Measurements from ENCODE around the gene GSN.

The GSN gene

GRCh38 chr9:121273064-121273775 is 5.3 kb downstream of the GSN start:
- no peak for DNase-seq (ENCODE audit: low spot score)

- DNase-seq (ENCODE audit: low spot score), result no peak
These were observed 6.9 kb downstream of the GSN start for GRCh38 chr9:121274851-121275250.

DNA sequence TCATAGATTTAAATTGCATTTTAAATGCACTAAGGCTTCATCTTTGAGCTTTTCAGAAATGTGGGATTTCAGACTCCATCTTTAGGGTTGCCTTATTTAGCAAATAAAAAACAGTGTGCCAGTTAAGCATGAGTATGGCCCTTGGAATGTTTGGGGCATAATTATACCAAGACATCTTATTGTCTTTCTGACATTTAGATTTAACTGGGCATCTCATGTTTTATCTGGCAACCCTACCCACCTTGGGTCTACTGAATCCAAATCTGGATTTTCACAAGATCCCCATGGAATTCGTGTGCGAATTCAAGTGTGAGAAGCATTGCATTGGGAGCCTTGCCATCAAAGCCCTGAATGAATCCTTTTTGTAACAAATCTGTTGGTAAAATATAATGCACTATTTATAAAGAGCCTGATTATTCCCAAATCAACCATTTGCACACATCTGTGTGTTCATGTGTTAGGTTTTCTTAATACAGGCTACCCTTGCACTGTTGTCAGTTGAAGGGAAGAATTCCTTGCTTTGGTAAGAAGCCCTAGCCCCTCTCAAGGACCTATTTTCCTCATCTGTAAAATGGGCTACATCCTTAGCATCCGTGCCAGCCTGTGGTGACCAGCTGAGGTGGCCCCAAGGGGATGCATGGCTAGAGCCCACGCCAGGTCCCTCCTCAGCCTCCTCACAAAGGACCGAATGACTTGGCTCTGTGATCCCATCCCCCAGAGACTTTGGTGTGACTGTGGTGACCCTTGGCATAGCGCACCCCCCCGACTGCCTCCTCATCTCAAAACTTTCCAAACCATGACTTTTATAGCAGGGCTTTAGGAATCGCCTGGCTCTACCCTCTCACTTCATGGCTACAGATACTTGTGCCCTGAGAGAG is 8.1 kb downstream of the GSN start:
- DNase-seq (ENCODE audit: low spot score), result no peak

DNA sequence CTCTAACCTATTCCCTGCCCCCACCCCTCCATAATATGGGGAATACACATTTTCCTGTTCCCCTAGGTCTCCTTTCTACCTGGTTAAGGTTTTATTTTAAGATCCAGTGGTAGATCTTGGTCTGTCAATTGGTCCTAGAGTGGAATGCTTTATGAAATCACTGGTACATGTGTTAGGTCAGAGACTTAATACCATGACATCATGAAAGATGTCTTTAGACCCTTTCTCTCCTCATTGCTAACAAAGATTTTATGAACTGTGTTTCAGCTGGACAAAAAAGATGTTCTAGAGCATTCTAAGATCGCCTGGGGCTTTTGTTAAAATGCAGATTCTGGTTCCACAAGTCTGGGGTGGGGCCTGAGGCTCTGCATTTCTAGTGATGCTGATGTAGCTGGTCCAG is 9.1 kb downstream of the GSN start:
- DNase-seq (ENCODE audit: low spot score), result no peak

DNA sequence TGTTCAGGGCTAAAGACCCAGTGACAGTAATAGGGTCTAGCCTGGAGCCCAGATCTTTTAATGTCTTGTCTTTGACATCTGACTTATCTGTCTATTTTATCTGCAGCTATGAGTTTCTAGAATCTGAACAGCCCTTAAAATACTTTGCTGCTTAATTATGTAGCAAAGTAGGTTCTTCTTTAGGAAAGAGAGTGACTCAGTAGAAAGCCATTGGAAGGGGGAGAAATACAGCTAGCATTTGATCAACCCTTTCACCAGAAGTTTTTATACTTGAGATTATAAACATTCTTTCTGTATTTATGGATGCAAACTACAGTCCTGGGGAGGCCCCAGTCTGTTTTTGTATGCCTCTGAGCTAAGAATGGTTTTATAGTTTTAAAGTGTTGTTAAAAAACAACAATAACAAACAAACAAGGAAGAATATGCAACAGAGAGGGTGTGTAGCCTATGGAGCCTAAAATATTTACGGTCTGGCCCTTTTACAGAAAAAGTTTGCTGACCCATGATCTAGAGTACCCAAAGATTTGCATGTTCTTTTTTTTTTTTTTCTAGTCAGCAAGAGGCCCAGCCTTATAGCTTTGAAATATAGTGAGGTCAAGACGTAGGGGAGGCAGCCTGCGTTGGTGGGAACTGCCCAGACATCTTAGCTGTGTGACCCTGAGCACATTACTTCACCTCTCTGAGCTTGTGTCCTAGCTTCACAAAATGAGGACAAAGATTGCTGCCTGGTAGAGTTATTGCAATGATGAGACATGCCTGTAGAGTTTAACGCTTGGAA is 9.7 kb downstream of the GSN start:
- DNase-seq (ENCODE audit: low spot score), result no peak

GRCh38 chr9:121278477-121279261 is 10.7 kb downstream of the GSN start:
- DNase-seq (ENCODE audit: low spot score), result peak; percentile 71

DNA sequence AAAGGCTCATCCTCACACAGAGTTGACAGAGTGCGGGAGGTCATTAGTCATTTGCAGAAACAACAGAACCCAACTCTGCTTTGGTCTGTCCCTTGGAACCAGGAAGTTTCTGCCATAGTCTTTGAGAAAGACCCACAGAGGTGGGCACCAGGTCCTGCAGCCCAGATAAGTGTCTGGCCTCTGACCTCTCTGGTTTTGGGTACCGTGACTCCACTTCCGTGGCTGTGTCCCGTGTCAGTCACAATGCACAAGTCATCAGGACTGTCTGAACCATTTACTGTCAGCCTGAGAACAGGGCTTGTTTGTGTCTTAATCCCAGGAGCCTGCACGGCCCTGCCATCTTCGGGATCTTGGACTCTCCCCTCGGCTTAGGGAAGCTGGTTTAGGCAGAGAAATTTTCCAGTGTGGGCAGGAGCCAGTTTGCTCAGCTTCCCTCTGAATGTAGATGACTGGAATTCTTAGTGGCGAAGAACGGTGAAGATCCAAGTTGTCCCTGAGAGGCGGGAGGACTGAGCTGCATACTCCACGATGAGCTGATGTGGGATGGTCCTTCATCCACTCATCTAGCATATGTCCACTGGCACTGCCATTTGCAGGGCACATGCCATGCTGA is 11.9 kb downstream of the GSN start:
- DNase-seq (ENCODE audit: low spot score), result no peak

DNA sequence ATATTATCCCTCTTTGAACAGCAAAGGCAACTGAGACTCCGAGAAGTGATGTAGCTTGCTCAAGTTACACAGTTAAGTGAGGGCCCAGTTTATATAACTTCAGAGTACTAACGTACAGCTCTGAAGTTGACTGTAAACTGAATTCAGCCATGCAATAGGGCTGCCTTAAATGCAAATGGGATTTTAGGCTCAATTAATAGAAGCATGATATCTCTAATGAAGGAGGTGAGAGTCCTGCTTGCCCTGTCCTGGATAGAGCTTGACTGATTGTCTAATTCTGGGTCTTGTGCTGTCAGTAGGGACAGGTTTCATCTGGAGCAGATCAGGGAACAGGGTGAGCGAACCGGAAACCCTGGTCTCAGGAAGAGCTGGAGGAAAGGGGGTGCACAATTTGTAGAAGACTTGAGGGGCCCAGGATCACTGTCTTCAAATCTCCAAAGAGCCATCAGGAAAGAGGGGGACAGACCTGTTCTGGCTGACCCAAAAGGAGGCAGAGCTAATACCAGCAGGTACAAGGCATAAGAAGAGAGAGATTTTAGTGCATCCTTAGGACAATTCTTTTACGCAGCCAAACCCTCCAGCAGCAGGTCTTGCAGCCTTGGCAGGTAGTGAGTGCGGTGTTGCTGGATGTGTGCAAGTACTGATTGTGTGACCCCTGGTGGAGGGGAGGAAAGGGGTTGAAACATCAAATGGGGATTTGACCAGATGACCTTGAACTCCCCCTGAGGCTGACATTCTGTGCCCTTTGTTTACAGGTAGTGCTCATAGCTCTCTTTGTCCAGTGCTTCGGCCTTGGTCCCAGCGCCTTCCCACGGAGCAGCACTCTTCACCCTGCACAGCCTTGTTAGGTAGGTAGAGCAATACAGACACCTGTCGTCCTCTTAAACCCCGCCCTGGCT is 13.0 kb downstream of the GSN start:
- DNase-seq (ENCODE audit: low spot score), result no peak

DNA sequence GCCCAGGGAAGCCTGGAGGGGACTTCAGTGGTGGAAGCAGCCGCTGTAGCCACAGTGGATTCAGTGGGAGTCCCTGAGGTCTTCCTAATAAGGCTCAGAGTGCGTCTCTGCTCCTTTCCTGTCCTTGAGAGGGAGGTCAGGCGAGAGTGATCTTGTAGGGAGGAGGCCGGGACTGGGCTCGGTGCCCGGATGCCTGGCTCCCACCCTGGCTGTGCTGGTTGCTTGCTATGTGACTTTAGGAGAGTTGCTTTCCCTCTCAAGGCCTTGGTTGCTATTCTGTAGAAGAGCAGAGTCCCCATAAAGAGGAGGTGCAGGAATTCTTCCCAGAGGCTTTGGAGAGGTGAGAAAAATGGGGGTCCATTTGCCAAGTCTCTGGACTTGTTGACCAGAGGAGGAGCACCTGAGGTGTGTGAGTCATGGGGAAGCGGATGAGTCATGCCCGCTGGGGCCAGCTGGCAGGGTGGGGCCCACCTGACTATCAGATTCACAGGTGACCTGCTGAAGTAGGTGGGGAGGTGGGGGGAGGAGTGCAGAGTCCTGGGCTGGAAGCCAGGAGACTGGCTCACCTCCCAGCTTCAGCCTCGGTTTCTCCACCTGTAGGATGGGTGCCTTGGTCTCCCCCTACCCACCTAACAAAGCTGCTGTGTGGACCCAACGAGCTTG is 13.8 kb downstream of the GSN start:
- DNase-seq (ENCODE audit: low spot score), result no peak

- DNase-seq (ENCODE audit: low spot score), result no peak
These were observed 14.5 kb downstream of the GSN start for GRCh38 chr9:121282277-121283079.

DNA sequence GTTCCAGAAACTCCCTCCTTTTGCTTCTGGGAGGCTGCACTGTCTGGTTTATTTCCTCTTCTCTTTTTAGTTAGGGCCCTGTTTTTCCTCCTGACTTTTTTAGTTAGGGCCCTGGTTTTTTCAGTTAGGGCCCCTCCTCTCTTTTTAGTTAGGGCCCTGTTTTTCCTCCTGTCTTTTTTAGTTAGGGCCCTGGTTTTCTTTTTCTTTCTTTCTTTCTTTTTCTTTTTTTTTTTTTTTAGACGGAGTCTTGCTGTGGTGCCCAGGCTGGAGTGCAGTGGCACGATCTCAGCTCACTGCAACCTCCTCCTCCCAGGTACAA is 15.1 kb downstream of the GSN start:
- no peak for DNase-seq (ENCODE audit: low spot score)

DNA sequence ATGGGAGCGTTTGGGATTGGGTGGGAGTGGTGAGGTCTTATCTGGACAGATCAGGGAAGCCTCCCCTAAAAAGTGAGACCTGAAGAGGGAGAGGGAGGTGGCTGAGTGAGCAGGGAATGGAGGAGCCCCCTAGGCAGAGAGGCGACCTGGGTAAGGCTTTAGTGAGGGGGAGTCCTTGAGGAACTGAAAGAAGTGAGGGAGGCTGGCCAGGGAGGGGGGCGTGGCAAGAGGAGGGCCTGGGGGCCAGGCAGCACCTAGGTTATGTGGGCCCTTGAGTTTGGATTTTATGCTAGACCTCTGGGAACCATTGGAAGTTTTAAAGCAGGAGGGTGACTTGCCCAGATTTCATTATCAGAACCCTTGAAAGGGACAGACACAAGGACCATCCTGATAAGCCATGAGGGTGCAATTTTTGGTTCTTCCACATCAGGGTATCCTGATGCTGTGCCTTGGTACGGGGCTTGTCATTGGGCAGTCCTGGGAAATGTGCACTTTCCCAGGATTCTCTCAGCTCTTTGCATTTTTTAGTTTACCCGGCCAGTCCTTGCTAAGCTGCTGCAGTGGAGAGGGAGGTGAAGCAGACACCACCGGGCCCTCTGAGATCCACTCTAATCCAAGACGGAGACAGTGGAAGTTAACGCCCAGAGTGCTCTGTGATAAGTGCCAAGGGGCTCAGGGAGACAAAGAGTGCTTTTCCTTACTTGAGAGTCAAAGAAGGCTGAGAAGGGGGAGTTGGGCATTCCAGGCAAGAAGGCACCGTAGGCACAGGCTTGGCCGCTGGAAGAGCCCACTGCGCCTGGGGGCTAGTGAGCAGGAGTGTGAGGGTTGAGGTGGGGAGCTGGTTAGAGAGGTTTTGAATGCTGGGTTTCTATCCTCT is 16.1 kb downstream of the GSN start:
- DNase-seq (ENCODE audit: low spot score), result no peak

- no peak for DNase-seq (ENCODE audit: low spot score)
These were observed 16.9 kb downstream of the GSN start for GRCh38 chr9:121284733-121285451.

DNA sequence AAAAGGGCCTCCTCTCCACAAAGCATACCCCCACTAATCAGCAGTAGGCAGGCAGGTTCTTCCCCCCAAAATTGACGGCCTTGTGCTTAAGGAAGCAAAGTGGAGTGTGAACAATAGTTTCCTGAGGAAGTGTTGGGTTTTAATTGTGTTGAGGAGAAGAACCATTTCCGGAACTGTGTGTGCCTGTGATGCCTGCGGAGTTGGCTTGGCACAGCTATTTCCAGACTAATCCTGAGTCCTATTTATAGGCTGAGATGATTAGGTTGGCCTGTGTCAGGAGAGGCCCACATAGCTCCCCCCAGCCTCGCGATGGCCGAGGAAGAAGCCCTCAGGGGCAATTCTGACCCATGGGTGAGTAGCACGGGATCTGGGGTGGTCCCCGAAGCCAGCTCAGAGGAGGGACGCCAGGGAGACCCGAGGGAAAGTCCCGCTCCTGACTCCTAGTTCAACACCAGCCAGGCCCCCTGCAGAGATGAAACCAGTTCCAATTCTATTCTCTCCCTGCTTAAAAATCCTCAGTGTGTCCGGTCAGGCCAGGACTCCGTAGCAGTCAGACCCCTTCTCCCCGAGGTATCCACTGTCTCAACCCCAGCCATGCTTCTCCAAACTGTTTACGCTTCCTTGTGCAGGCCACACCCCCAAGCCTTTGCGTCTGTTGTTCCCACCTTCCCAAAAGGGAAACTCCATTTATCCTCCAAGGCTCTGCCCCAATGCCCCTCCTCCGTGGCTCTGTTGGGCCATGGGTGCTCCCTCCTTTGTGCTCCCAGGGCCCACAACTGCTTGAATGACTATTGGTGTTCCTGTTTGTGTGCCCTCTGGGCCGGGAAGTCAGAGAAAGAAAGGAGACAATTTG is 18.1 kb downstream of the GSN start:
- DNase-seq (ENCODE audit: low spot score), result peak; percentile 73

GRCh38 chr9:121286688-121286972 is 18.7 kb downstream of the GSN start:
- no peak for DNase-seq (ENCODE audit: low spot score)

GRCh38 chr9:121286973-121287741 is 19.2 kb downstream of the GSN start:
- peak; percentile 77 for DNase-seq (ENCODE audit: low spot score)
